GM18519 (cell line): ENCODE results near the gene DHX15.

ENCODE experiments used
- ATAC-seq: cut with Tn5 transposase; IDR thresholded peaks from one replicate; pipeline ENCODE4 v1.9.1; 2021; ENCODE audit warnings: mild to moderate bottlenecking, moderate library complexity; ENCODE audit not compliant: unreplicated experiment, low FRiP score

Gene DHX15

GRCh38 chr4:24583451-24584210, 723 bp downstream of the DHX15 start:
- ATAC-seq: no peak

GRCh38 chr4:24582235-24582832, 2.0 kb downstream of the DHX15 start:
- no peak for ATAC-seq

- ATAC-seq: no peak
These were observed 6.0 kb downstream of the DHX15 start for GRCh38 chr4:24578364-24578763.

- no peak for ATAC-seq
These were observed 8.1 kb downstream of the DHX15 start for GRCh38 chr4:24576276-24576675.

- no peak for ATAC-seq
These were observed 10.1 kb downstream of the DHX15 start for GRCh38 chr4:24574236-24574635.

GRCh38 chr4:24573582-24573981, 10.8 kb downstream of the DHX15 start:
- ATAC-seq: no peak

- ATAC-seq: no peak
These were observed 13.6 kb downstream of the DHX15 start for GRCh38 chr4:24570574-24571236.

GRCh38 chr4:24570172-24570571, 14.2 kb downstream of the DHX15 start:
- no peak for ATAC-seq

- no peak for ATAC-seq
These were observed 14.7 kb downstream of the DHX15 start for GRCh38 chr4:24569662-24570061.

- no peak for ATAC-seq
These were observed 15.9 kb downstream of the DHX15 start for GRCh38 chr4:24568425-24568824.

- ATAC-seq: no peak
These were observed 19.3 kb downstream of the DHX15 start for GRCh38 chr4:24565054-24565453.

- ATAC-seq: no peak
These were observed 19.9 kb downstream of the DHX15 start for GRCh38 chr4:24564488-24564887.

GRCh38 chr4:24561438-24562139, 22.8 kb downstream of the DHX15 start:
- no peak for ATAC-seq

GRCh38 chr4:24560868-24561368, 23.4 kb downstream of the DHX15 start:
- ATAC-seq: no peak

GRCh38 chr4:24559889-24560288, 24.5 kb downstream of the DHX15 start:
- ATAC-seq: no peak

GRCh38 chr4:24559032-24559821, 25.1 kb downstream of the DHX15 start:
- no peak for ATAC-seq

GRCh38 chr4:24557026-24558025, 27.0 kb downstream of the DHX15 start:
- no peak for ATAC-seq

GRCh38 chr4:24551492-24552289, 32.7 kb downstream of the DHX15 start:
- ATAC-seq: no peak
